ENCODE data around the gene NT5C. TPM values are rescaled to one million over a fixed set of nuclear protein-coding genes. Genes with fewer than 3 reads are reported as not detected.

NT5C gene
- total and polyA plus RNA-seq, 11 donors, result 15.9 to 56.0 (median 24.7) TPM

DNA sequence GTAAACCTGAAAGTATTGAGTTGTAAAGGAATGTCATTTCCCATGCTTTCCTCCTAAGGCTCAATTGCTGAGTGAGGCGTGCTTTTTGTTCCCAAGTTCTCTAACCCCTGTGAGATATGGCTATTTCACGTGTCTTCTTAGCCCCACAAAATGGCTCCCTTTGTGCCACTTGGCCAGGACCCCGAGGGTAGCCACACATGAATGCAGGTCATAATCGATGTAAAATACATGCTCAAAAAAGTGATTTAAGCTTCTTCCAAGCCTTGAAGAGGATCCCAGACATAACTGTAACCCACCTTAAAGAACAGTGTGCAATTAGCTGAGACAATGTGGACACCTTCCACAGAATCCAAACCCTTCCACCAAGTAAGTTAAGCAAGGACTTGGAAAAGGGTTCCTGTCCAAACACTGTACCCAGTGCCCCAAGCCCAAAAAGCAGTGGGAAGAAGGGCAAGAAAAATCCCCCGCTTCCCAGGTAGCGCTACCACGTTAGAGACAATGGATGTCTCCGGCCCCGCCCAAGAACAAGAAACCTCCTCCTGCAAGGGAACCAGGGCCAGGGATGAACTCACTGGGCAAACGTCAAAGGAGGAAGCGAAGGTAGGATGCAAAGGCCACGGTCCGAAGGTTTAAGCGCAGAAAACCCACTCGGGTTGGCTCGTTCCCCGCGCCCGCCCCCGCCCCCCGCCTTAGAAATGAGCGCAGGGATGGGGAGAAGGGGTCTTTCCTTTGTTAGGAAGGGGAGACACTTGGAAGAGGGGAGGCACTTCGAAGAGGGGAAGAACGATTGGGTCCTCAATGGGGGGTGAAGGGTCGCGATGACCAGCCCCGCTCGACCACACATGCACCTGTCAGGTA lies 21.6 kb upstream of the NT5C start:
- ATAC-seq, result no peak
- no peaks in the 10 kb centered on the region for H3K27me3 ChIP-seq
- H3K4me3 ChIP-seq, result peak overlapping the region; percentile 58 to 96 (median 82)
- TF ChIP-seq POLR2A (IDR thresholded peaks at IDR 0.05) (no peak), CTCF (IDR thresholded peaks at IDR 0.05) (no peak)
- intact Hi-C loops (cut with DNase I), result no loop called here
- peaks cover 0 to 3% (median 0%) of the 10 kb centered on the region in 9 donors for H3K36me3 ChIP-seq
- peak overlapping the region in 1 of 12 donors; percentile 87 for H3K27ac ChIP-seq
- peaks cover 0 to 30% (median 8%) of the 10 kb centered on the region in 12 donors for H3K4me1 ChIP-seq
- DNase-seq, result peak in 1 of 5 donors; percentile 22
- no peaks in the 10 kb centered on the region for H3K9me3 ChIP-seq
- 6 to 9% (median 7%) methylated on average over 28 of the region's 28 CpGs for WGBS, 4 donors

DNA sequence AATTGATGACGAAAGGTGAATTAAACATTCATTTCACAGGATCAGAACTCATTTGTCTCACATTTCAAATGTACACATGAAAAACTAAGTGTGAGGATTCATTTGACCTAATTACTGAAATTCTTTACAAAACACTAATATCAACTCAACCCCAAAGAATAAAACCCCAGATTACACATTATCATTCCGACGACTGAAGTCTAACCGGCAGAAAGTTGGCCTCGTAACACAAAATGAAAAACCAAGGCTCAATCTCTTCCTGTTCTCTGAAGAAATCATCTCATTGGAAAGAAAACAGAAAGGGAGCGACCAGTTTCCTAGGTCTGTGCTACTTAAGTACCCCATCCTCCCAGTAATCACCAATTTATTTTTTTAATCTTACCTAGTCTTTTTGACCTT lies 21.0 kb upstream of the NT5C start:
- peaks cover 0 to 9% (median 4%) of the 10 kb centered on the region in 9 donors for H3K36me3 ChIP-seq
- H3K27me3 ChIP-seq, result no peaks in the 10 kb centered on the region
- peaks cover 0 to 36% (median 8%) of the 10 kb centered on the region in 12 donors for H3K4me1 ChIP-seq
- ATAC-seq (no peak), DNase-seq (no peak)
- intact Hi-C loops (cut with DNase I), result no loop called here
- no peaks in the 10 kb centered on the region for H3K9me3 ChIP-seq
- WGBS, 4 donors, result 87 to 91% (median 90%) methylated on average over 6 of the region's 6 CpGs
- no peak overlapping the region for H3K27ac ChIP-seq
- H3K4me3 ChIP-seq, result peak overlapping the region in 2 of 12 donors; percentile 91 to 92
- no peak for TF ChIP-seq POLR2A (IDR thresholded peaks at IDR 0.05)
- no peak for TF ChIP-seq CTCF (IDR thresholded peaks at IDR 0.05)

DNA sequence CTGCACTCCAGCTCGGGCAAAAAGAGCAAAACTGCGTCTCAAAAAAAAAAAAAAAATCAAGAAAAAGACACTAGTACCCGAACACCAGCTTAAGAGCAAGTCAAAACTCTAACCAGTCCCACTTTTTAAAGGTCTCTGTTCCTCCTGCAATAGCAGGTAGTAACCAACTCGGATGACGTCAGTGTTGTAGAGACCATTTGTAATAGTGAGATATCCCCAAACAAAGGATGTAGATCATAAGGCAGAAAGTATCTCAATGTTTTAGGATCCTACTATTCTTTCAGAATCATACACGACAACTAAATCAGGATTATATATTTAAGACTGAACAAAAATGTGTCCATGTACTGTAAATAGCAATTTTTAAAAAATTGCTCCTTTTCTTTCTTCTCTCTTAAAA lies 20.4 kb upstream of the NT5C start:
- Histone ChIP-seq H3K4me1 (peaks cover 0 to 41% (median 8%) of the 10 kb centered on the region in 12 donors), H3K27me3 (no peaks in the 10 kb centered on the region), H3K4me3 (no peak overlapping the region), H3K36me3 (peaks cover 0 to 15% (median 10%) of the 10 kb centered on the region in 9 donors), H3K9me3 (no peaks in the 10 kb centered on the region), H3K27ac (no peak overlapping the region)
- DNase-seq (no peak), ATAC-seq (no peak)
- 91 to 93% (median 92%) methylated on average over 6 of the region's 6 CpGs for WGBS, 4 donors
- intact Hi-C loops (cut with DNase I), result no loop called here
- TF ChIP-seq POLR2A (IDR thresholded peaks at IDR 0.05) (no peak), CTCF (IDR thresholded peaks at IDR 0.05) (no peak)

DNA sequence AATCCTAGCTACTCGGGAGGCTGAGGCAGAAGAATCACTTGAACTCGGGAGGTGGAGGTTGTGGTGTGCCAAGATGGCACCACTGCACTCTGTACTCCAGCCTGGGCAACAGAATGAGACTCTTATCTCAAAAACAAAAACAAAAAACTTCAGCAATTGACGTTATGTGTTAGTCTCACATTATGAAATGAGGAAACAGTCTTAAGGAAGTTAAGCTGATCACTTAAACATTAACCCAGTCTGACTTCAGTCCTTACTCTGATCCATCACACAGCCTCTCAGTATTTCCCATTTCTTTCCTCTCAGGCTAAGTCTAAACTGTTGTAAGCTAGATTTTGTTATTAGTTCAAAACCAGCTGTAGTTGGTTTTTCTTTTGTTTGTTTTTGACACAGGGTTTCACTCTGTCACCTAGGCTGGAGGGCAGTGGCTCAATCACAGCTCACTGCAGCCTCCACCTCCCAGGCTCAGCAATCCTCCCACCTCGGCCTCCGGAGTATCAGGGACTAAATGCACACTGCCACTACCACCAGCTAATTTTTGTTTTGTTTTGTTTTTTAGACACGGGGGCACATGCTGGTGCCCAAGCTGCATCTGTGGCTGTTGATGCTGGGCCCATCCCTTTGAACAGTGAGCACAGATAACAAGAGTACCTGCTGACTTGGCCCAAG lies 16.5 kb upstream of the NT5C start:
- Histone ChIP-seq H3K27me3 (no peaks in the 10 kb centered on the region), H3K36me3 (peaks cover 0 to 54% (median 29%) of the 10 kb centered on the region in 9 donors), H3K27ac (peak overlapping the region in 1 of 12 donors; percentile 71), H3K4me3 (no peak overlapping the region), H3K9me3 (no peaks in the 10 kb centered on the region), H3K4me1 (peaks cover 0 to 41% (median 2%) of the 10 kb centered on the region in 12 donors)
- TF ChIP-seq CTCF (IDR thresholded peaks at IDR 0.05) (no peak), POLR2A (IDR thresholded peaks at IDR 0.05) (no peak)
- DNase-seq (no peak), ATAC-seq (peak in 1 of 4 donors; percentile 11)
- intact Hi-C loops (cut with DNase I), result no loop called here
- WGBS, 4 donors, result 86 to 90% (median 87%) methylated on average over 6 of the region's 6 CpGs
